Activated gamma-delta T cell treated with anti-CD3 and anti-CD28 coated beads, Interleukin-2, amount 50 U/mL, for 16 hours (primary cell): ENCODE data around the gene TUT1.
A peak's percentile ranks its signal among the peaks of the same experiment; 100 is the strongest.
"Not testable (repeated sequence)": the region's sequence is repeated elsewhere in the genome, so short reads cannot be mapped to it uniquely, and the experiment has no call there.

Experiments used
- DNase-seq: peaks from one replicate; pipeline ENCODE4 v3.0.0-alpha.2; 2020; ENCODE audit warnings: low read depth

The TUT1 gene

GRCh38 chr11:62591448-62592145 is at the start of gene TUT1:
TSS of gene TUT1 (minus strand) at chr11:62591523. CDS start at chr11:62591485, 38 bp downstream.
- peak; percentile 94 for DNase-seq

- DNase-seq: no peak
Observed at GRCh38 chr11:62632492-62632891, 41.2 kb upstream of the TUT1 start.

- no peak for DNase-seq
Observed at GRCh38 chr11:62627713-62628112, 36.4 kb upstream of the TUT1 start.

GRCh38 chr11:62622476-62623089 is 31.3 kb upstream of the TUT1 start:
- no peak for DNase-seq

GRCh38 chr11:62621567-62622470 is 30.5 kb upstream of the TUT1 start, which contains the start of gene B3GAT3:
TSS of gene B3GAT3 (minus strand) at chr11:62621986. CDS start at chr11:62621947, 39 bp downstream.
- peak; percentile 96 for DNase-seq

GRCh38 chr11:62621027-62621566 is 29.8 kb upstream of the TUT1 start:
- no peak for DNase-seq

- not testable (repeated sequence) for DNase-seq
Observed at GRCh38 chr11:62616957-62617356, 25.6 kb upstream of the TUT1 start.

GRCh38 chr11:62615521-62615920 is 24.2 kb upstream of the TUT1 start:
- no peak for DNase-seq

GRCh38 chr11:62614275-62614674 is 23.0 kb upstream of the TUT1 start:
- DNase-seq: no peak

- no peak for DNase-seq
Observed at GRCh38 chr11:62613291-62613778, 22.0 kb upstream of the TUT1 start.

GRCh38 chr11:62612366-62613290 is 21.3 kb upstream of the TUT1 start, which contains the start of the genes EML3 and ROM1:
TSS of gene EML3 (minus strand) at chr11:62612775. CDS start at chr11:62612457, 318 bp downstream.
TSS of gene ROM1 (plus strand) at chr11:62613257. CDS start at chr11:62613282, 25 bp downstream.
- DNase-seq: peak; percentile 83

- DNase-seq: no peak
Observed at GRCh38 chr11:62611705-62612365, 20.5 kb upstream of the TUT1 start.

- DNase-seq: no peak
Observed at GRCh38 chr11:62610814-62611704, 19.7 kb upstream of the TUT1 start.

GRCh38 chr11:62610403-62610802 is 19.1 kb upstream of the TUT1 start:
- no peak for DNase-seq

- no peak for DNase-seq
Observed at GRCh38 chr11:62608776-62609175, 17.5 kb upstream of the TUT1 start.

GRCh38 chr11:62607714-62608113 is 16.4 kb upstream of the TUT1 start:
- DNase-seq: no peak

- no peak for DNase-seq
Observed at GRCh38 chr11:62605902-62606301, 14.6 kb upstream of the TUT1 start.

GRCh38 chr11:62605467-62605866 is 14.1 kb upstream of the TUT1 start:
- no peak for DNase-seq

- no peak for DNase-seq
Observed at GRCh38 chr11:62604460-62605120, 13.3 kb upstream of the TUT1 start.
